Measurements from ENCODE around the gene MYL9. TPM values are rescaled to one million over a fixed set of nuclear protein-coding genes. Genes with fewer than 3 reads are reported as not detected.

The MYL9 gene
- total and polyA plus RNA-seq, 10 of the 15 experiments (the other 5 are each of a cell fraction or from before 2014, with no cell fraction given): 0.28 to 1.7 (median 0.63) TPM; not detected in 3

DNA sequence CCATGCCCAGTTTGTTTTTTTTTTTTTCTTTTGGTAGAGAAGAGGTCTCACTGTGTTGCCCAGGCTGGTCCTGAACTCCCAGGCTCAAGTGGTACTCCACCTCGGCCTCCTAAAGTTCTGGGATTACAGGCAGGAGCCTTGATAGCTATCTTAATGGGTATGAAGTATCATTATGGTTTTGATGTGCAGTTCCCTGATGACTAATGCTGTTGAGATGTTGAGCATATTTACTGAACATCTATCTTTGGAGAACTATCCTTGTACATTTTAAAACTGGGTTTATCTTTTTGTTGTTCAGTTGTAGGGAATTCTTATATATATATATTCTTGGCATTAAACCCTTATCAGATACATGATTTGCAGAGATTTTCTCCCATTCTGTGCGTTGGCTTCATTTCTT is 21.4 kb upstream of the MYL9 start:
- Histone ChIP-seq H3K79me2 (ENCODE audit: control insufficient read depth, insufficient read depth, low read length) (no peaks in the 10 kb centered on the region), H3K9ac (ENCODE audit: control insufficient read depth, insufficient read depth, low read length) (no peak overlapping the region), H3K36me3 (ENCODE audit: control insufficient read depth in 2 of 2, insufficient read depth in 2 of 2, low read length in 1 of 2) (peaks cover 1 to 9% of the 10 kb centered on the region in 2 experiments; a peak in 3 of 4 replicates), H3K27me3 (replicated peaks in 1 of 2; ENCODE audit: control insufficient read depth in 2 of 2, insufficient read depth in 2 of 2, low read length in 1 of 2) (no peaks in the 10 kb centered on the region), H4K20me1 (ENCODE audit: control insufficient read depth, insufficient read depth) (no peaks in the 10 kb centered on the region), H3K4me1 (ENCODE audit: control insufficient read depth, insufficient read depth, low read length) (0 out of 2 replicates have a peak, but pooled peaks cover 3% of the 10 kb centered on the region), H3K4me3 (no peak overlapping the region), H2AFZ (ENCODE audit: control insufficient read depth, low read depth, low read length) (no peak overlapping the region), H3K27ac (ENCODE audit: control insufficient read depth, insufficient read depth) (no peak overlapping the region), H3K4me2 (ENCODE audit: control insufficient read depth, insufficient read depth) (no peak overlapping the region), H3K9me3 (replicated peaks; ENCODE audit: control insufficient read depth, insufficient read depth, low read length) (no peaks in the 10 kb centered on the region)
- ChIA-PET POLR2A (interaction anchor here (0.7 kb wide), 1 partner anchor 20 kb away, joined by 5 read pairs; no protein-coding TSS in a partner anchor), RAD21 (ENCODE audit: unreplicated experiment) (no interaction called here), SMC1A (ENCODE audit: uncharacterized antibody, unreplicated experiment) (interaction anchor here (1.3 kb wide), 1 partner anchor 201 kb away, joined by 3 read pairs; no protein-coding TSS in a partner anchor), CTCF (no interaction called here)
- no peak for ATAC-seq
- TF ChIP-seq CEBPZ (IDR thresholded peaks at IDR 0.05; ENCODE audit: low read depth, low read length): no peak
- TF ChIP-seq NFXL1 (IDR thresholded peaks at IDR 0.05; ENCODE audit: borderline replicate concordance): no peak
- TF ChIP-seq, protein P1, sequence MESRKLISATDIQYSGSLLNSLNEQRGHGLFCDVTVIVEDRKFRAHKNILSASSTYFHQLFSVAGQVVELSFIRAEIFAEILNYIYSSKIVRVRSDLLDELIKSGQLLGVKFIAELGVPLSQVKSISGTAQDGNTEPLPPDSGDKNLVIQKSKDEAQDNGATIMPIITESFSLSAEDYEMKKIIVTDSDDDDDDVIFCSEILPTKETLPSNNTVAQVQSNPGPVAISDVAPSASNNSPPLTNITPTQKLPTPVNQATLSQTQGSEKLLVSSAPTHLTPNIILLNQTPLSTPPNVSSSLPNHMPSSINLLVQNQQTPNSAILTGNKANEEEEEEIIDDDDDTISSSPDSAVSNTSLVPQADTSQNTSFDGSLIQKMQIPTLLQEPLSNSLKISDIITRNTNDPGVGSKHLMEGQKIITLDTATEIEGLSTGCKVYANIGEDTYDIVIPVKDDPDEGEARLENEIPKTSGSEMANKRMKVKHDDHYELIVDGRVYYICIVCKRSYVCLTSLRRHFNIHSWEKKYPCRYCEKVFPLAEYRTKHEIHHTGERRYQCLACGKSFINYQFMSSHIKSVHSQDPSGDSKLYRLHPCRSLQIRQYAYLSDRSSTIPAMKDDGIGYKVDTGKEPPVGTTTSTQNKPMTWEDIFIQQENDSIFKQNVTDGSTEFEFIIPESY (IDR thresholded peaks at IDR 0.05): no peak
- TF ChIP-seq YY1 (IDR thresholded peaks at IDR 0.05; ENCODE audit: low read depth, low read length): no peak
- TF ChIP-seq SIN3A (IDR thresholded peaks at IDR 0.05; ENCODE audit: low read depth, low read length): no peak
- no peak for TF ChIP-seq SREBF2 (IDR thresholded peaks at IDR 0.05; ENCODE audit: low read length)
- no peak for TF ChIP-seq EZH2 (IDR thresholded peaks at IDR 0.05; ENCODE audit: borderline replicate concordance, control insufficient read depth, low read depth, low read length)
- TF ChIP-seq CBFB (IDR thresholded peaks at IDR 0.05; ENCODE audit: low read depth): no peak
- TF ChIP-seq EP300 (IDR thresholded peaks at IDR 0.05; ENCODE audit: borderline replicate concordance in 1 of 2, control insufficient read depth in 1 of 2, low read depth in 2 of 2, low read length in 2 of 2): no peak
- DNase-seq (ENCODE audit: low read depth, low spot score): no peak
- 77% methylated on average over 2 of the region's 2 CpGs for WGBS (ENCODE audit: insufficient coverage, insufficient replicate concordance, low lambda C conversion rate, missing lambda C conversion rate)
- intact Hi-C loops (cut with micrococcal nuclease; ENCODE audit: unreplicated experiment): no loop called here
- no peak for FAIRE-seq
- in situ Hi-C loops (cut with MboI): no loop called here
- no TSS peak for BruUV-seq (replicated peaks)

Data from GM12878 (cell line).